GM18517 (cell line): Measurements from ENCODE around the gene ECHS1.
"Not testable (repeated sequence)": the region's sequence is repeated elsewhere in the genome, so short reads cannot be mapped to it uniquely, and the experiment has no call there.

Experiments used
- ATAC-seq: cut with Tn5 transposase; IDR thresholded peaks from one replicate; pipeline ENCODE4 v1.9.1; 2021; ENCODE audit warnings: mild to moderate bottlenecking, moderate library complexity; ENCODE audit not compliant: unreplicated experiment

The ECHS1 gene

DNA sequence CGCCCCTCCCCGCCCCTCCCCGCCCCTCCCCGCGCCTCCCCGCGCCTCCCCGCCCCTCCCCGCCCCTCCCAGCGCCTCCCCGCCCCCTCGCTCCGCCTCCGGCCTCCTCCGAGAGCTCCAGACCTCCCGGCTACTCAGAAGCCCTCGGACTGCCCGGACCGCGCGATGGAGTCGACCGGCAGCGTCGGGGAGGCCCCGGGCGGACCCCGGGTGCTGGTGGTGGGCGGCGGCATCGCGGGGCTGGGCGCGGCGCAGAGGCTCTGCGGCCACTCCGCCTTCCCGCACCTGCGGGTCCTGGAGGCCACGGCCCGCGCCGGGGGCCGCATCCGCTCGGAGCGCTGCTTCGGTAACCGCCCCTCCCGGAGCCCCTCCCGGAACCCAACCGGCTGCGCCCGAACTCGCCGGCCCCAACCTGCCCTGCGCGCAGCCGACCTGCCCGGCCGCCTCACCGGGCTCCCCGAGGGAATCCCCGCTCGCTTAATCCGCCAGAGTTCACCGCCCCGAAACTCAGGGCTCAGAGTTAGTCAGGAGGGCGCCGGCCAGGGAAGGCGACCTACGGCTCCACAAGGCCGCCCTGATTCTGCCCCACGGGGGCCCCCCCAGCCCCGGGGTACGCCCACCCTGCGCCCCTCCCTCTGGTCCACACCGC is 6.1 kb upstream of the ECHS1 start, which contains the start of gene PAOX:
PAOX (plus strand) TSS at position 111 of the 649 bp plus-strand sequence; CDS start at position 166, 55 bp downstream.
- peak; percentile 46 for ATAC-seq

DNA sequence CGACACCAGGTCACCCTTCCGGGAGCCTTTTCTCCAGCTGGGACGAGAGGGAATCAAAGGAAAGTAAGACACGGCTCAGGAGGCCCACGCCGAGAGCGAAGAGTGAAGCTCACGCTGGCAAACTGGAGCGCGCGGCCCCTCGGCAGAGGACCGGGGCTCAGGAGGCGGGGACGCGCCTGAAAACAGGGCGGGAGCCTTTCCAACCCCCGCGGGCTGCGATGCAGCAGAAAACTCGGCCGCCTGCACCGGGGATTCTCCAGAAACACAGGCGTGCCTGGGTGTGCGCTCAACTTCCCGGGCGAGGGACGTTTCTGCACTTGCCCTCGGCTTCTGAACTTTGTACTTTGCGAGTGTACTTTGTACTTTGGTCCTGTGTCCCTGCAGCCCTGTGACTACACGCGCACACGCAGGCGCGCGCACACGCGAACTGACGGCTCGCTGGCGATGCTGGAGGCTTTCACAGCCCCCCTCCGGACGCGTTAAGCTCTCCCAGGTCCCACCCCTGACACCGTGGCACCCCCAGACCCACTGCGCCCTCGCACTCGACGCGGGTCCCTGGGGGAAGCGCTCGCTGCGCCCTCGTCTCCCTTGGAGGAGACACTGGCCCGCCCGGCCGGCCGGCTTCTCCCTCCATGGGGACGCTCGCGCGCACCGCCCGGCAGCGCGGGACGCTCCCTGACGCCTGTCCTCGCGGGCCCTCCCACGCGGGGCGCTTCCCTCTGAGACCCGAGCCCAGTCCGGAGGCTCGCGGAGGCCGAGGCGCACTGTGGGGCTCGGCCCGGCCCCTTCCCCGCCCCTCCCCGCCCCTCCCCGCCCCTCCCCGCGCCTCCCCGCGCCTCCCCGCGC is 5.3 kb upstream of the ECHS1 start:
- ATAC-seq, result peak; percentile 41

DNA sequence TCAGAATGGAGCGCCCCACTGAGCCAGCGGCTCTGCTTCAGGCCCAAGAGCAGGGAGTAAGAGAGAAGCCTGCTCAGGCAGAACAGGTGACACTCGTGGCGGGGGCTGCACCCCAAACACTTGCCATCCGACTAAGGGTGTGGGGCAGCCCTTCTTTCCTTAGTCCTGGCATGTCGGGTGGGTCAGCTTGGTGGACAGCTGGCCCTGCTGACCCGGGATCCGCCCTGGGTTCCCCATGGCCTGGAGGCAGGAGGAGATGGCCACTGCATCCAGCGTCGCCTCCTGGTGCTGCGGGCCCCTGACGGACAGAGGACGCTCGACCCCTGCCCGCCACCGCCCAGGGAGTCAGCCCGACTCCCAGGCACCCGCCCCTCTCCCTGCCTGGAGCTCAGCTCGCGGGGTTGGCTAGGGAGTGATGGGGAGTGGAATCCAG is 4.7 kb upstream of the ECHS1 start:
- no peak for ATAC-seq

DNA sequence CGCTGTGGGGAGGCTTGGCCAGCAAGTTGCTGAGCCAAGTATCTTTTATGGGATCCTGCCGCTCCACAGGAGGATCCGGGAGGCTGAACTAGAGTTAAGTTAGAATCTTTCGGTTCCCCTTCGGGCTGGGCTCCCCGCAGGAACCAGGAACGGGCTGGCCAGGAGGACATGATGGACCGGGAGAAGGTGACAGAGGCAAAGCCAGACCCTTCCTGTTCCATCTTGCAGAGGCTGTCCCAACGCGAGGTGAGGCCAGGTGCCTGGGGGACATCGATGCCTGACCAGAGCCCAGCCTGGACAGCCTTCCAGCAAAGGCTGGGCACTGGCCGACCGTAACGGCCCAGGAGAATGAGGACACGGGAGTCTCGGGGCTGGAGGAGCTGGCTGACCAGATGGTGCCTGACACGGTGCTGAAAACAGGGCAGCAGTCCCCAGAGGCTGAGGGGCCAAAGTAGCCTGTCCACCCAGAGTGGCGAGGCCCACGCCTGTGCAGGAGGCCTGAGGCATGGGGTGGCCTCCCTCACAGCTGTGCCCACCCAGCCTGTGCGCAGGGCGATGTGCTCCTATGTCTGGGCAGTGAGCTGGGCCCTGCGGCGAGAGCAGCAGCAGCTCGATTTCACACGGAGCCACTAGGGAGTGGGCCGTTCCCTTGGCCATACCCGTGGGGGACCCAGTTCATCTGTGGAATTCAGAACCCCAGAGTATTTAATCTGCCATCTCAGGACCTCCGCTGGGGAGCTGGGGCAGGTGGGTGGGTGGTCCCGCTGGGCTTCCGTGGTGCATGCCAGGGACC is 4.1 kb upstream of the ECHS1 start:
- ATAC-seq, result no peak

DNA sequence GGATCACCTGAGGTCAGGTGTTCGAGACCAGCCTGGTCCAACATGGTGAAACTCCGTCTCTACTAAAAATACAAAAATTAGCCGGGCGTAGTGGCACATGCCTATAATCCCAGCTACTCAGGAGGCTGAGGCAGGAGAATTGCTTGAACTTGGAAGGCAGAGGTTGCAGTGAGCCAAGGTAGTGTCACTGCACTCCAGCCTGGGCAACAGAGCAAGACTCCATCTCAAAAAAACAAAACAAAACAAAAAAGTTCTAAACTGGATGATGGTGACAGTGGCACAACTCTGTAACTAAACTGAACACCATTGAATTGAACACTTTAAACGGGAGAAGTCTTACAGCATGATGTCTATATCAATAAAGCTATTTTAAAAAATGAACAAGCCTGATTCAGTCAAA is 3.0 kb upstream of the ECHS1 start:
- not testable (repeated sequence) for ATAC-seq

DNA sequence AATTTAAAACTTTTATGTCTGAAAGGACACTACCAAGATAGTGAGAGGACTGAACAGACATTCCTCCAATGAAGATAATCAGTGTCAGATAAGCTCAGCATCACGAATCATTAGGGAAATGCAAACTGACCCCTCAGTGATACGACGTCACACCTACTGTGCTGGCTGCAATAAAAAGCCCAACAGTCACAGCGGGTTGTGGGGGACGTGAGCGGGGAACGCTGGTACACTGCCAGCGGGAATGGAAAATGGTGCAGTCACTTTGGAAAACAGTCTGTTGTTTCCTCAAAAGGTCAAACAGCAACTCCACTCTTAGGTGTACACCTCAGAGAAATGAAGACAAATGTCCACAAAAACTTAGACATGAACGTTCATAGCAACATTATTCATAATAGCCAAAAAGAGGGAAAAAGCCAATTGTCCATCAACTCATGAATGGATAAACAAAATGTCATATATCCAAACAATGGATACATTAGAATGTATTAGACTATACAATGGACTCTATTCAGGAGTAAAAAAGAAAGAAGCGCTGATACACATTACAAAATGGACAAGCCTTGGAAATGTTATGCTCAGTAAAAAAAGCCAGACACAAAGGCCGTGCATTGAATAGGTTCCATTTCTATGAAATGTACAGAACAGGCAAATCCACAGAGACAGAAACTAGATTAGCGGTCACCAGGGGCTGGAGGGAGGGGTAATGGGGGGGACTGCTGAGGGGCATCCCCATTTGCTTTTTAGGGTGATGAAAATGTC is 2.4 kb upstream of the ECHS1 start:
- ATAC-seq, result no peak

DNA sequence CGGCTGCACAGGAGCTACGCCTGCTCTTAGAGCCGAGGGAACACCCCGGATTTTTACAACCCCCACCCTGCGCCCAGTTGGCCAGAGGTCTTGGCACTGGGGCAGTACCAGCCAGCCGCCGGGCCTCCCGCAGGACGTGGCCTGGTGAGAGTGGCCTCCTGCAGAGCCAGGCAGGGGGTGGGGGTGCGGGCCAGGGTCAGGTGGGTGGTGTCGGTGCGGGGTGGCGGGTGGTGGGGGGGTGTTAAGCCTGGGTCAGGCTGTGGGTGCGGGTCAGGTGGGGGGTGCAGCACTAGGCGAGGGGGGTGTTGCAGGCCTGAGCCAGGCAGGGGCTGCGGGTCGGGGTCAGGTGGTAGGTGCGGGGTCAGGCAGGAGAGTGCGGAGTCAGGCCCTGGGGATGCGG is 647 bp downstream of the ECHS1 start:
- no peak for ATAC-seq

DNA sequence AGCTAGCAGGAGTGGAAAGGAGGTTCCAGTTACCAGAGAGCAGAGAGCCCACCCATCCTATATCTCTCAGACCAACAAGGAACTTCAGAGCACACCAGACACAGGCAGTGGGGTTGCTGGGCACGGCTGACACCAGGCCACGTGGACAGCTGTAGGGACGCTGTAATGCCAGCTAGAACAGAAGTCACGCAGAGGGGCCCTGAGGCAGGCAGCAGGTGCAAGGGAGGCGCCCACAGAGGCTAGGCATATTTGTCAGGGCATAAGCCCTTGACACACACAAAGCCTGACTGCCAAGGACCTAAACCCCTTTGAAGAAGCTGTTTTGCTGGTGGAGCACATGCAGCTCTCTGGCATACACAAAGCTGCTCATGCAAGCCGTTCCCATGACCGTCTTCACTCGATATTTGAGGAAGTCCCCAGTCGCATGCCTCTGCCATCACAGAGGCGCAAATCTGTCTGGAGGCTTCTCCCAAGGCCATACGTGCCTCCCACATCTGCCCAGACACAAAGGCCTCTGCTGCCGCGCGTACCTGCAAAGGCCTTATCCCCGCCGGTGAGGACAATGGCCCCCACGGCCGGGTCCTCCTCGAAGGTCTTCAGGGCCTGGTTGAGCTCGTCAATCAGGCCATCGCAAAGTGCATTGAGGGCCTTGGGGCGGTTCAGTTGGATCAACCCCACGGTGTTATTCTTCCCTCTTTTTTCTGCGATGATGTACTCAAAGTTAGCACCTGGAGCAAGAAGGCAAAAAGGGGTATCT is 2.9 kb downstream of the ECHS1 start:
- ATAC-seq, result no peak

DNA sequence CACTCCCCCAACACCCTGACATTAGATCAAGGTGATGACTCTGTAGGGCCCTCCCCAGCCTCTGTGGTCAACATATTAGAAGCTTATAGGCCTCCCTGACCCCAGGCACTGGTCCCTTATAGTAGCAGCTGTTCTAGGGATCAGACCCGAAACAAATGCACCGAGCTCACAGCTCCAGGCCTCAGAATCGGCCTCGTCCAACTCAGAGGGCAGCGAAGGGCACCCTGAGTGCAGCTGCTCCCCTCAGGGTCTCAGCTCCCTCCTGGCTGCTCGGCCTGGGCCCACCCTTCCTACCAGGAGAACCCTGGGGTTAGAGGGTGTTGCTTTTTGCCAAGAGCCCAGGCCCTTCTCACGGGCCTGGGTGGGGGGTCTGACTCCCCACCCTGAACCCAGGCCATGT is 5.0 kb downstream of the ECHS1 start:
- no peak for ATAC-seq

DNA sequence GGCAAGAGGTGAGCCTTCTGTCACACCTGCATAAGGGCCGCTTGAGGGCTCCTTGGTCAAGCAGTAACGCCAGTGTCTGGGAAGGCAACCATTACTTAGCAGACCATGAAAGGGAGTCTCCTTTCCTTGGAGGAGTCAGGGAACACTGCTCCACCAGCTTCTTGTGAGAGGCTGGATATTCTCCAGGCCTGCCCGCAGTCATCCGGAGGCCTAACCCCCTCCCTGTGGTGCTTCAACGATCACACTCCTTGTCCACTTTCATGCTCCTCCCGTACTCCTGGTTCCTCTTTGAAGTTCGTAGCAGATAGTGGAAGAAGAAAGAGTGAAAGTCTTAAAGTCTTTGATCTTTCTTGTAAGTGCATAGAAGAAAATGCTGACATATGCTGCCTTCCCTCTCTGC is 5.7 kb downstream of the ECHS1 start:
- ATAC-seq, result not testable (repeated sequence)

DNA sequence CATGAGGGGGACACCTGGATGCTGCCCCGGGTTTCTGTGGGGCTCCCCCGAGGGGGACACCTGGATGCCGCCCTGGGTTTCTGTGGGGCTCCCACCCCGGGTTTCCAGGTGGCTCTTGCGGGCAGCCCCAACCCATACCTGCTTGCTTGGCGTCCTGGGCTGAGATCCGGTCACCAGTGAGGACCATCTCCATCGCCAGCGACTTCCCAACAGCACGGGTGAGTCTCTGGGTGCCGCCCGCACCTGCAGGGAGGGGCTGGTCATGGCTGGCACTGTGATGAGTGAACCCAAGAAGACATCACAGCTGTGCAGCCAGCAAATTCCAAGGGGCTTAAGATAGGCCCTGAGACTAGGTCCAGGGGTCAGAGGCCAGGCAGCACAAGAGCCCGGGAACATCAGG is 6.4 kb downstream of the ECHS1 start:
- ATAC-seq, result no peak

DNA sequence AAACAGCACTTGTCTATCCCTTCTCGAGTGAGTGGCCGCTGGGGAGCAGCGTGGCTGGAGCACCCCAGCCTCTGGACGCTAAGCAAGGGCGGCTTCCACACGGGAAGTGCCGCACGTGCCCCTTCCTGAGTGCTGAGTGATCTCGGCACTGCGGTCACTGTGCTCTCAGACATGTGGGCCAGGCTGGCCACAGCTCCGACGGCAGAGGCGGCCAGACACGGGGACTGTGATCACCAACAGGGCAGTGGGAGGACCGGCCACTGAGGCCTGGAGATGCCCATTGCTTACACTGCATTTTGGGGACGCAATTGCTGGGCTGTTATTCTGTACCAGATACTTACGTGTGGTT is 7.0 kb downstream of the ECHS1 start:
- no peak for ATAC-seq

DNA sequence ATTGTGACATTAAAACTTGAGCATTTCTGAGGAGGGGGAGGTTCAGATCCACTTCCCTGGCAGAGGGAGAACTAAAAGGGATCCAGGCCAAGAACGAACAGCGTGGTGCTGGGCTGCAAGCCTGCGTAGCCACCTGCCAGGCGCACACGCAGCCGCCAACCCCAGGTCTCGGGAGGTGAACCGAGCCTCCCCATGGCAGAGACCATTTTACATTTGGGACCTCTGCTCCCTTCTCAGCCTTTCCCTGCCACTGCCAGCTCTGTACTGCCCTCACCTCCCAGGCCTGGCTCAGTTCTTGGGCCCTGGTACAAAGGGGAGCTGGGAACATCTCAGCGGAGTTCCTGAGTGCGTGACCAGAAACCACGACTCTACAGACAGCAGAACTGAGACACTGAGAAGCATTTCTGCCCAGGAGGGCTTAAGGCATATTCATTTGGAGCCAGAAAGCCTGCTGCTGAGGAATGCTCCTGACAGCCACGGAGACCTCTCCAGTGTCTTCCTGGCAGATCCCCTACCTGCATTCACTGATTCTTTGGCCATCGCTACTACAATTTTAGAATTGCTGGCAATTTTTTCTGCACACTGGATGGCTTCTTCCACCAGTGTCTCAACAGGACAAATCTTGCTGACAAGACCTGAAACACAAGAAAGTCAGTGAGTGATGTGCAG is 7.6 kb downstream of the ECHS1 start:
- ATAC-seq, result no peak

DNA sequence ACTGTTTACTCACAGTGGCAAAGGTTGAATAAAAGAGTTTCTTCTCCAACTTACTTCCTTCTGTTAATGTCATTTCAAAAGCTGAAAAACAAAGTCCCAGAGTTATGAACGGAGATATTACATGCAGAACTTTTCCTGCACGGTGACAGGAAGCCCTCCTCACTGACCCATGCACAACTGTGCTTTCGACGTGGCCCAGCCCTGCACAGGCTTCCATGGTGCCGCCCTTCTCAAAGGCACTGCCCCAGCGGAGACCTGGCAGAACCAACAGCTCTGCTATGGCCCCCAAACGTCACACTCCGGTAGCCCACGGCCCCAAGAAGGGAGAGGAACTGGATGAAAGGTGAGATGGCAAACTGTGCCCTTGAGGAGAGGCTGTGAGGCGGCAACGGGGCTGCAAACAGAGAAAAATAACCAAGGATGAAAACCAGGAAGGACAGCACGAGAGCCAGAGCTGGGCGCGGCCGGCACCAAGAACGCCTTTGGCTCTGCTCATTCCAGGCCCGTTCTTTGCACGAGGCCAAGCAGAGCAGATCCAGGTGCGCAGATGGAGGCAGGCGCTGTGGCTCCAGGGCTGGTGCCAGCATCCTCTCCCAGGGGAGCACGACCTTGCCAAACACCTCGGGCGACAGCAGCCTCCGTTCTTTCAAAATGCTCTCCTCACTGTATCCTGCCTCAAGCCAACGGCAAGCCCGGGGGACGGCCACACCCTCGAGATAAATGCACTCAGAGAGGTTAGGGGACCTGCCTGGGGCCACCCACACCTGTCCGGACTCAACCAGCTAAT is 8.3 kb downstream of the ECHS1 start:
- ATAC-seq, result no peak

DNA sequence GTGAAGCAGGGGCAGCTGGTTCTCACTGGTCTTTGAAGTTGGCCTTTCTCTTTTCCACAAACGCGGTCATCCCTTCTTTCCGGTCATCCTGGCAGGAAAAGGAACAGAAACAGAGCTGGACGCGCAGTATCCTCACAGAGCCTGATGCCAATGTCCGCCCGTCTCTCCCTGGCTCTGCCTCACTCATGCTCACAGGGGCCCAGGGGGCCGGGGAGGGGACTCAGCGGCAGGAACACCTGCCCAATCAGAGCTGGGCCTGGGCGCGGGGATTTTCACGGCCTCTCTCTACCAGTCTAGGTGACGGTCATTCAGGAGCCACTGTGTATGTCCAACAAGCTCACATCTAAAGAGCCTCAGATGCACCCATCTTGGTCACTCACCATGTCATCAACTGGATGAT is 10.3 kb downstream of the ECHS1 start:
- ATAC-seq, result no peak

DNA sequence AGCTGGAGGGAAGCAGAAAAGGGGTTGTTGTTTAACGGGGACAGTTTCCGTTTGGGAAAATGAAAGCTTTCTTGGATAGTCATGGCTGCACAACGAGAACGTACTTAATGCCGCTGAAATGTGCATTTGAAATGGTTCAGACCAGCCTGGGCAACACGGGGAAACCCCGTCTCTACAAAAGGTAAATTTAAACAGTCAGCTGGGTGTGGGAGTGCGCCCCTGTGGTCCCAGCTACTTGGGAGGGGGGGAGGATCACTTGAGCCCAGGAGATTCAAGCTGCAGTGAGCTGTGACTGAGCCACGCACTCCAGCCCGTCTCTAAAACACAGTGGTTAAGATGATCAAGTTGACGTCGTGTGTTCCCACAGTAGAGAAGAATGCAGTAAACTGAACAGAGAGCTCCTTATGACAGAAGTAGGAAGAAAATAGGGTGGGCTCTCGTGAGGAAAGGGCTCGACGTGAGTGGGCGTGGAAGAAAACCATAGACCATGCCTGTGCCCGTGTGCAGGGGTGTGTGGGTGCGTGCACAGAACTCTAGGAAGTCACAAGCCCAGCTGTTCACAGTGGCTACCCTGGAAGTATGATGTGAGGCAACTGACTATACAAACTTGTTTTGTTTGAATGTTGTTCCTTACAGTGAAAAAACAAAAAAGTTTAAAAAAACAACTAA is 11.2 kb downstream of the ECHS1 start:
- ATAC-seq, result no peak

DNA sequence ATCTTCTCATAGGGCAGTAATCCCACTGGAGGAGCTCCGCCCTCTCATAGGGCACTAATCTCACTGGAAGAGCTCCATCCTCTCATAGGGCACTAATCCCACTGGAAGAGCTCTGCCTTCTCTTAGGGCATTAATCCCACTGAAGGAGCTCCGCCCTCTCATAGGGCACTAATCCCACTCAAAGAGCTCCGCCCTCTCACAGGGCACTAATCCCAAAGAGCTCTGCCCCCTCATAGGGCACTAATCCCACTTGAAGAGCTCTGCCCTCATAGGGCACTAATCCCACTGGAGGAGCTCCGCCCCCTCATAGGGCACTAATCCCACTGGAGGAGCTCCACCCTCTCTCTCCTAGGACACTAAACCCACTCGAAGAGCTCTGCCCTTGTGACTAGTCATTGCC is 11.9 kb downstream of the ECHS1 start:
- ATAC-seq, result no peak

DNA sequence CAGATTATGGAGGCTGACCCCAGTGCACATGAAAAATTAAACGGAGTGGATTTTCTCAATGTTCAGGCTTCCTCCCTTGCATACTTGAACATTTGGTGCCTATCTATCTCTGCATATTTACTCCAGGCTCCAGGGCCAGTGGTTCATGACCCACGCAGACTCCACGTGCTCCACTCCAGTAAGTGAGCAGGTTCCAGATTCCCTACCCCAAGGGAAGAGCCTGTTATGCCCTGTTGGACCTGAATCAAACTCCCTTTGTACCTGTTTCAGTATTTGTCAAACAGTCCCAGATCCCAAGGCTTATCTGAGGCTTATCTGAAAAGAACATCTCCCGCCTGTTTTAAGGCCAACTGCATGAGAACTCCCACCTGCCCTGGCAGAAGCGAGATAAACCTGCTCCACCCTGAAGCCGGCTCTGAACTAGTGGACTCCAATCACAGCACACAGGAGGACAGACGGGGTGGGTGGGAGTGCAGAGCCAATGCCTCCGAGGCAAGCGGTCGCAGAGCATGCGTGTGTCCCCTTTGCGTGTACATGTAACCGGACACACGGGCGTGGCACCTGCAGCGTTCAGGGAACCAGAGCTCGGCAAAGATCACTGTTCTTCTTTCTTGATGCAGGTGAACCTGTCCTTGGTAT is 13.1 kb downstream of the ECHS1 start:
- ATAC-seq, result no peak
